ENCODE measurements around the gene VPS37B.
A peak's percentile ranks its signal among the peaks of the same experiment; 100 is the strongest.

Gene VPS37B

GRCh38 chr12:122902854-122903692, 7.1 kb upstream of the VPS37B start:
- peaks cover 0 to under 1% (median 0%) of the 10 kb centered on the region in 4 donors for H3K4me1 ChIP-seq
- H3K4me3 ChIP-seq: no peak overlapping the region
- TF ChIP-seq CTCF (IDR thresholded peaks at IDR 0.05): no peak
- H3K27ac ChIP-seq: no peak overlapping the region
- no peak for DNase-seq
- no peaks in the 10 kb centered on the region for H3K27me3 ChIP-seq
- H3K36me3 ChIP-seq: no peaks in the 10 kb centered on the region
- intact Hi-C loops (cut with DNase I; ENCODE audit: low total_unique reads): no loop called here
- no peaks in the 10 kb centered on the region for H3K9me3 ChIP-seq

DNA sequence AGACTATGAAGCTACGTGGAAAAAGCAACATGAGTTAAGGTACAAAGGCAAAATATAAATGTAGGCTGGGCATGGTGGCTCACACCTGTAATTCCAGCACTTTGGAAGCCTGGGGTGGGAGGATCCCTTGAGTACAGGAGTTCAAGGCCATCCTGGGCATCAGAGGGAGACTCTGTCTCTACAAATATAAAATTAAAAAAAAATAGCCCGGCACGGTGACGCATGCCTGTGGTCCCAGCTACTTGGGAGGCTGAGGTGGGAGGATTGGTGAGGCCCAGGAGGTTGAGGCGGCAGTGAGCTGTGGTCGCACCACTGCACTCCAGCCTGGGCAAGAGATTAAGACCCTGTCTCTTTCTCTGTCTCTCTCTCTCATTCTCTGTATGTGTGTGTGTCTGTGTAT, 4.0 kb upstream of the VPS37B start:
- Histone ChIP-seq H3K4me1 (peaks cover 0 to 12% (median 4%) of the 10 kb centered on the region in 4 donors), H3K9me3 (no peaks in the 10 kb centered on the region), H3K4me3 (no peak overlapping the region), H3K27ac (no peak overlapping the region), H3K36me3 (no peaks in the 10 kb centered on the region), H3K27me3 (no peaks in the 10 kb centered on the region)
- no peak for TF ChIP-seq CTCF (IDR thresholded peaks at IDR 0.05)
- no peak for DNase-seq
- intact Hi-C loops (cut with DNase I; ENCODE audit: low total_unique reads): no loop called here

- peaks cover 0 to 44% (median 25%) of the 10 kb centered on the region in 4 donors for H3K4me1 ChIP-seq
- no peak for DNase-seq
- TF ChIP-seq CTCF (IDR thresholded peaks at IDR 0.05): no peak
- H3K27ac ChIP-seq: peak overlapping the region in 1 of 2 donors; percentile 95
- no peaks in the 10 kb centered on the region for H3K36me3 ChIP-seq
- no peaks in the 10 kb centered on the region for H3K27me3 ChIP-seq
- no peak overlapping the region for H3K4me3 ChIP-seq
- H3K9me3 ChIP-seq: no peaks in the 10 kb centered on the region
- intact Hi-C loops (cut with DNase I; ENCODE audit: low total_unique reads): no loop called here
These were observed 738 bp upstream of the VPS37B start for GRCh38 chr12:122896662-122897061.

DNA sequence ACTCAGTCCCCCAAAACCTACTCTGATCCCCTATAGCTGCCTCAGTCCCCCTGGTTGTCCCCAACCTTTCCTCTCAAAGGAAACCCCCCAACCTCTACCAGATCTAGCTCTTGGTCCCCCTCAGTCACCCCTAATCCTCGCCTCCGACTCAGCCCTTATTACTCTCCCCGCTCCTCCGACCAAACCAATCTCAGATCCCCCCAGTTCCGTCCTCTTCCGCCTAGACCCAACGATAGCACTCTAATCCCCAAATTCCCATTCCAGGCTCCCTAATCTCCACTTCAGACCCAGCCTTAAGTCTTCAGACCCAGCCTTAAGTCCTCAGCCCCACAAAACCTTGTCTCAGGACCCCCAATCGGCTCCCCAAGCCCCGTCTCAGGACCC, 612 bp downstream of the VPS37B start:
- no peak for TF ChIP-seq CTCF (IDR thresholded peaks at IDR 0.05)
- no peak for DNase-seq
- no peaks in the 10 kb centered on the region for H3K36me3 ChIP-seq
- H3K27me3 ChIP-seq: no peaks in the 10 kb centered on the region
- peaks cover 0 to 58% (median 36%) of the 10 kb centered on the region in 4 donors for H3K4me1 ChIP-seq
- peak overlapping the region; percentile 90 to 95 for H3K27ac ChIP-seq
- H3K9me3 ChIP-seq: no peaks in the 10 kb centered on the region
- intact Hi-C loops (cut with DNase I; ENCODE audit: low total_unique reads): no loop called here
- peak overlapping the region; percentile 87 to 95 for H3K4me3 ChIP-seq

- no peaks in the 10 kb centered on the region for H3K27me3 ChIP-seq
- no peak for TF ChIP-seq CTCF (IDR thresholded peaks at IDR 0.05)
- H3K9me3 ChIP-seq: no peaks in the 10 kb centered on the region
- DNase-seq: no peak
- peak overlapping the region; percentile 90 to 95 for H3K27ac ChIP-seq
- intact Hi-C loops (cut with DNase I; ENCODE audit: low total_unique reads): no loop called here
- peaks cover 0 to 67% (median 42%) of the 10 kb centered on the region in 4 donors for H3K4me1 ChIP-seq
- no peaks in the 10 kb centered on the region for H3K36me3 ChIP-seq
- peak overlapping the region; percentile 87 to 95 for H3K4me3 ChIP-seq
These were observed 1.5 kb downstream of the VPS37B start for GRCh38 chr12:122894193-122895121.
